GM19372 (cell line): ENCODE results near the gene ATP6V0A4.
"Not testable (repeated sequence)": the region's sequence is repeated elsewhere in the genome, so short reads cannot be mapped to it uniquely, and the experiment has no call there.

Experiments
- ATAC-seq: cut with Tn5 transposase; IDR thresholded peaks from one replicate; pipeline ENCODE4 v1.9.1; 2021; ENCODE audit warnings: mild to moderate bottlenecking, low read depth, moderate library complexity; ENCODE audit not compliant: unreplicated experiment

Gene ATP6V0A4

DNA sequence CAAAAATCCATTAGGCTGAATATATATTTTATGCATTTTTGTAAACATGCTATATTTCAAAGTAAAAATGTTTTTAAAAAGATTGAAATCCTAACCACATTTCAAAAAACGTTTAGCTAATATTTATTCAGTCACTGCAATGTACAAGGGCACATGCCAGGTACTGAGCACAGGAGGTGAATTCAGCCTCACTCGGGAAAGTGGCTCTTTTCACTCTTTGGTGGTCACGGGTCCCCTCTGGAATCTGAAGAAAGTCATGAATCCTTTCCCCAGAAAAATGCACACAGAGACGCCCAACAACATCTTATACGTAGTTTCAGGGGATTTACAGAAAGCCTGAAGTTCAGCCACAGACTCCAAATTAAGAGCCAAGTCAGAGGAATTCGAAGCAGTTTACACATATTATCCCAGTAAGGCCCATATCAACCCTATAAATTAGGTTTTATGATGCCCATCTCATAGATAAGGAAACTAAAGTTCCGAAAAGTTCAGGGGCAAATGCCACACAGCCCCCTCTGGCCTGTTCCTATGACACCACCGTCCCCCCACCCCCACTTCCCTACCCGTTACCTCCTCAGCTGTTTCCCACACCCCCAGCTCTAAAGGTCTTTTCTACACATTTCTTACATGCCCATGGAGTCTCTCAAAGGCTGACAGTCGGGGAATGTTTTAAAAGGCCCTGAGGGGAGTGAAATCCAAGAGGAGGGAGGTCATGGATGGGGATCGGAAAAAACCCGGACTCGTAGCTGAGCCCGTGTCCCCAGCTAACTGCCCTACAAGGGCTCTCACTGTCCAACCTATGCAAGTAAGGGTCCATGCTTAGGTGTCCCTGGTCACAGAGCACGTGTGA, 87.2 kb downstream of the ATP6V0A4 start:
- ATAC-seq = no peak

GRCh38 chr7:138705167-138705566, 92.8 kb downstream of the ATP6V0A4 start:
- no peak for ATAC-seq

DNA sequence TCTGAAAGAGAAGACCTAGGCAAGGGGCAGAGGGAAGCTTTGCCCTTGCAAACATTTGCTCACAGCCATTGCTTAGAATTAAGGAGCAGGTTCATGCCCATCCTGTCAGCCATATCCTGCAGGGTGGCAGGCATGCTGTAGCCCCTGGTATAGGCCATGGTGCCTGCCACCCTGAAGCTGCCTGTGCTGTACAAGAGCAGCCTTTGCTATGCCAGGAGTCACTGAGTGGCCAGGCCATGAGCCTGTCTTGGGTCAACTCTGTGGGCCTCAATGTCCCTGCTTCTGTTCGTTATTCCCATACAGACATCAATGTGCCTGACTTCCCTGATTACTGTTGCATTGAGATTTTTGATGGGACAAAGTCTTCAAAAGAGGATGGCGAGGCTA, 96.5 kb downstream of the ATP6V0A4 start:
- ATAC-seq = no peak

DNA sequence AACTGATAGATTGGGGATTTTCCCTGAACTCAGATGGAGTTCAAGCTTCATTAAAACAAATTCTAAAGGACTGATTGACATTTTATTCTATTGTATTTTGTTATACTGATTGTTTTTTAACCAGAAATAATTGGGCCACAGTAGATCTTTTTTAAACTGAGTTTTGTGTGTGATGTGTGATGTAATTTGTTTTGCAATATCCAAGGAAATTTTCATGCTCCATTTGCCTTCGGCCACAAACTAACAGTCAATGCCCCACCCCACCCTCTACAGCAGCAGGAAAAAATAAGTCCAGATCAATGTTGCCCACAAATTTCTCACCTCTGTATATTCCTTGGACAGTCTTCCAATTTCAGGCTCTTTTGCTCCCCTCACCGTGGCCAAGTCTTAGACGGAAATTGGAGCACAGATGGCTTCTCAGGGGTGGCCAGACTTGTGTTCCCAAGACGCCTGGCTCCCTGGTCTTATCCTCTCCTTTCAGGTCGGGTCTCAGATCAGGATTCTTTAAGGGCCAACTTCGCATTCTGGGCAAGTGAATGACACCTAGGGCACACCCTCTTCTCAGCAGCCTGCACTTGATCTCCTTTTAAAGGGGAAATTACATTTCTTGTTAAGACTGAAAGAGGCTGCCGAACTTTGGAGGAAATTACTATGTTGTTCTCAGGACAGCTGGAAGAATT, 97.0 kb downstream of the ATP6V0A4 start, which contains the start of gene SVOPL:
SVOPL (minus strand) TSS at position 506 of the 680 bp plus-strand sequence. CDS start 22,317 bp downstream, outside the sequence.
- ATAC-seq = no peak

- ATAC-seq = no peak
Measured at GRCh38 chr7:138699661-138700060, 98.3 kb downstream of the ATP6V0A4 start.

DNA sequence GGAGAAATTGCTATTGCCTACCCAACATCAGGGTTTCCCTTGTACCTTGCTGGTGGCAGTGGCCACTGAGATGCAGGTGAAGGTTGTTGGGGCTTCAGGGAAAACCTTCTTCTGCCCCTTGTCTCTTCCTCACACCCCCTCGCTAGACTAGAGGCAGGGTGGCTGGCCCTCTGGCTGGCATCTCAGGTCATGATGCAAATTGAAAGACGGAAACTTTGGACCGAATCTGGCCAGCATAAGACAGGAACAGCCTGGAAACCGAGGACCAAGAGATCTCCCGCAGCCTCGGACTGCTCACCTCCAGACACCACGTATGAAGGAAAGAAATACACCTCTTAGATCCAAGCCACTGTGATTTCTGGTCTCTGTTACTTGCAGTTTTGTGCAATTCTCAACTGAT, 99.7 kb downstream of the ATP6V0A4 start:
- ATAC-seq = no peak

GRCh38 chr7:138697535-138698182, 100.3 kb downstream of the ATP6V0A4 start:
- ATAC-seq = no peak

DNA sequence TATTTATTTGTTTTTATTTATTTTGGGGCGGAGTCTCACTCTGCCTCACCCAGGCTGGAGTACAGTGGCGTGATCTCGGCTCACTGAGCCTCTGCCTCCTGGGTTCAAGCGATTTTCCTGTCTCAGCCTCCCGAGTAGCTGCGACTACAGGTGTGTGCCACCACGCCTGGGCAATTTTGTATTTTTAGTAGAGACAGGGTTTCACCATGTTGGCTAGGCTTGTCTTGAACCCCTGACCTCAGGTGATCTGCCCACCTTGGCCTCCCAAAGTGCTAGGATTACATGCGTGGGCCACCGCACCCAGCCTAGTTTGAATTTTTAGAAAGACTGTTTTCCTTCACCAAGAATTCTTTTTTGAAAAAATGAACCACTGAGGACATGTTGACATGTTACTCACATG, 102.2 kb downstream of the ATP6V0A4 start:
- ATAC-seq = not testable (repeated sequence)

GRCh38 chr7:138695106-138695505, 102.9 kb downstream of the ATP6V0A4 start:
- no peak for ATAC-seq

- ATAC-seq = no peak
Measured at GRCh38 chr7:138691178-138691577, 106.8 kb downstream of the ATP6V0A4 start.

- ATAC-seq = no peak
Measured at GRCh38 chr7:138690495-138690894, 107.5 kb downstream of the ATP6V0A4 start.

GRCh38 chr7:138688037-138688436, 110.0 kb downstream of the ATP6V0A4 start:
- not testable (repeated sequence) for ATAC-seq

DNA sequence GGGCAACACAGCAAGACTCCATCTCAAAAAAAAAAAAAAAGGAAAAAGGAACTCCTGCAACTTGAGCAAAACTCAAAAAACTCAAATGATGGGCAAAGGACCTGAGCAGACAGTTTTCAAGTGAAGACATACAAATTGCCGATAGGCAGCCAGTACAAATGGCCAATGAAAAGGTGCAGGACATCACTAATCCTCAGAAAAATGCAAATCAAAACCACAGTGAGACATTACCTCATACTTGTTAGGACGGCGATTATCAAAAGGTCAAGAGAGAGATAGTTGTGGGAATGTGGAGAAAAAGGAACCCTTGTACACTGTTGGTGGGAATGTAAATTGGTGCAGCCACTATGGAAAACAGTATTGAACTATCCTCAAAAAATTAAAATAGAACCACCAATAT, 113.7 kb downstream of the ATP6V0A4 start:
- no peak for ATAC-seq

GRCh38 chr7:138679793-138680192, 118.2 kb downstream of the ATP6V0A4 start:
- ATAC-seq = no peak

GRCh38 chr7:138670594-138670993, 127.4 kb downstream of the ATP6V0A4 start:
- ATAC-seq = no peak

DNA sequence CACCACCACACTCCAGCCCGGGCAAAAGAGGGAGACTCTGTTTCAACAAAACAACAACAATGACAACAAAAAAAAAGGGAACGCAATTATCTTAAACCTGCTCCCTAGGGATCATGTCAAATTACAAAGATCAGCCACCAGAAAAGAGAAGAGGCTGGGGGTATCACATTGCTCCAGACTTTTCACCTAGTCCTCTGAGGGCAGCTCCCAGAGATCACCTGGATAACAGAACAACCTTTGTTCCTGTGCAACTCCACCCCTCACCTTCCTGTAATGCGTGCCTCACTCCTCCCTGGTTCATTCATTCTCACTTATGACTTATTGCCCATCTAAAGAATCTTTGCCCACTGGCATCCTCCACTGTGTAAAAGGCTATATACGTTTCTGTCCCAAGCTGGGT, 128.6 kb downstream of the ATP6V0A4 start:
- no peak for ATAC-seq

DNA sequence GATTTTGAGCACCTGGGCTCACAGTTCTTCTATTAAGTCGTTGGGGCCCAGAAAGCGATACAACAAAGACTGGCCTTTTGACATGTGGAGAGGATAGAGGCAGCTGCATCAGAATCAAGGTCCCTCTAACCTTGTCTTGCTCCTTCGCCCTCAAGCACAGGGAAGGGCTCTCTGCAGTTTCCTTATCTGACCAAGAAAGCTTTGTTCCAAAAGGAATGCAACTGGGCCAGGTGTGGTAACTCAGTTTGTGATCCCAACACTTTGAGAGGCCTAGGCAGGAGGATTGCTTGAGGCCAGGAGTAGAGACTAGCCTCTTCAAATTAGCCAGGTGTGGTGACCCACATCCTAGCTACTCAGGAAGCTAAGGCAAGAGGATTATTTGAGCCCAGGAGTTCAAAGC, 129.1 kb downstream of the ATP6V0A4 start:
- ATAC-seq = no peak

DNA sequence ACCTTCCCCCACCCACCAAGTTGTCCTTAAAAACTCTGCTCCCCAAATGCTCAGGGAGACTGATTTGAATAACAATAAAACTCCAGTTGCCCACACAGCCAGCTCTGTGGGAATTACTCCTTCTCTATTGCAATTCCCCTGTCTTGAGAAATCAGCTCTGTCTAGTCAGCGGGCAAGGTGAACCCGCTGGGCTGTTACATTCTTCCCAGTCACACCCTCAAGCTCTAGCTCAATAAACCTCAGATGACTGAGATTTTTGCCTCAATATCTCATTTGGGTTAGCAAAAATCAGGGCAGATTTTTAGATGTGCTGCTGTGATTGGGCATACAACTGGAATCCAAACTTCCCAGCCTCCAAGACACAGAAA, 129.8 kb downstream of the ATP6V0A4 start:
- no peak for ATAC-seq

- no peak for ATAC-seq
Measured at GRCh38 chr7:138667535-138668228, 130.3 kb downstream of the ATP6V0A4 start.

- ATAC-seq = no peak
Measured at GRCh38 chr7:138666385-138666784, 131.6 kb downstream of the ATP6V0A4 start.

DNA sequence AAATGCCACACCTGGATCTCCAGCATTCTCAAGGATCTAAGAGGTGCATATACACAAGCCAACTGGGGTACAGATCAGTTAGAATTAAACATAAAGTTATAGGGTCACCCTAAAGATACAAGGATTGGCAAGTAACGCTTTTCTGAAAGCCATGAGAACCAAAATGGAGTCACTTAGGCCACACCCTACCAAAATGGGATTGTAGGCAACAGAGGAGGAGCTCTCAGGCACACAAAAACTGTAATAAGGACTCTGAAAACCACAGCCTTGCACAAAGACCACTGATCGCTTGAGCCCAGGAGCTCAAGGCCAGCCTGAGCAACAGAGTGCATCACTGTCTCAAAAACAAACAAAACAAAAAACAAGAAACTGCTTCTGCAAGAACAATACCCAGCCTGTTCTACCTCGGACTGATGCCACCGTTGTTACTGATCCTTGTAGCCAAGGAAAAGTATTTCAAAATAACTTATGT, 132.3 kb downstream of the ATP6V0A4 start:
- ATAC-seq = no peak
